WTC11 (cell line): ENCODE data around the gene UCK2.

ENCODE experiments used
- EMX1 ChIP-seq: fragments of 250-450 bp; sonication (Bioruptor Pico); IDR thresholded peaks from 2 replicates; pipeline ENCODE4 v1.8.0; 2021; ENCODE audit warnings: mild to moderate bottlenecking
- JUN ChIP-seq: sonication (generic); formaldehyde crosslinking; IDR thresholded peaks from 2 replicates; pipeline ENCODE4 v1.8.0; 2023; ENCODE audit warnings: mild to moderate bottlenecking, missing genetic modification reagents
- NFYB ChIP-seq: sonication (generic); formaldehyde crosslinking; conservative IDR thresholded peaks from 2 replicates; pipeline ENCODE4 v1.8.0; 2022; ENCODE audit warnings: low read depth, missing genetic modification reagents
- NR2C2 ChIP-seq: sonication (generic); formaldehyde crosslinking; IDR thresholded peaks from 2 replicates; pipeline ENCODE4 v1.8.0; 2022; ENCODE audit warnings: mild to moderate bottlenecking, missing genetic modification reagents
- NR3C1 ChIP-seq: sonication (generic); formaldehyde crosslinking; conservative IDR thresholded peaks from 2 replicates; pipeline ENCODE4 v1.8.1; 2023; ENCODE audit warnings: low read depth, mild to moderate bottlenecking, missing genetic modification reagents
- SP1 ChIP-seq: sonication (generic); formaldehyde crosslinking; conservative IDR thresholded peaks from 2 replicates; pipeline ENCODE4 v1.8.1; 2022; ENCODE audit warnings: missing genetic modification reagents
- ZNF671 ChIP-seq: fragments of 250-450 bp; sonication (Bioruptor Pico); IDR thresholded peaks from 2 replicates; pipeline ENCODE4 v1.8.0; 2021; ENCODE audit warnings: mild to moderate bottlenecking
- TF ChIP-seq, protein P1 (sequence below): sonication (generic); formaldehyde crosslinking; IDR thresholded peaks from 2 replicates; pipeline ENCODE4 v1.8.0; 2022; ENCODE audit warnings: mild to moderate bottlenecking, missing genetic modification reagents
- TF ChIP-seq, protein P2 (sequence below): sonication (generic); formaldehyde crosslinking; IDR thresholded peaks from 2 replicates; pipeline ENCODE4 v1.8.0; 2022; ENCODE audit warnings: mild to moderate bottlenecking, missing genetic modification reagents
- TF ChIP-seq, protein P3 (sequence below): sonication (generic); formaldehyde crosslinking; IDR thresholded peaks from 2 replicates; pipeline ENCODE4 v1.8.0; 2022; ENCODE audit warnings: mild to moderate bottlenecking, missing genetic modification reagents
- TF ChIP-seq, protein P4 (sequence below): fragments of 200-600 bp; IDR thresholded peaks from 2 replicates; pipeline ENCODE4 v1.8.0; 2022; ENCODE audit warnings: antibody characterized with exemption
- TF ChIP-seq, protein P5 (sequence below): sonication (generic); formaldehyde crosslinking; IDR thresholded peaks from 2 replicates; pipeline ENCODE4 v1.8.1; 2022; ENCODE audit warnings: mild to moderate bottlenecking, missing genetic modification reagents, moderate library complexity, borderline replicate concordance
- TF ChIP-seq, protein P6 (sequence below): sonication (generic); formaldehyde crosslinking; IDR thresholded peaks from 2 replicates; pipeline ENCODE4 v1.8.0; 2022; ENCODE audit warnings: missing genetic modification reagents

DNA sequence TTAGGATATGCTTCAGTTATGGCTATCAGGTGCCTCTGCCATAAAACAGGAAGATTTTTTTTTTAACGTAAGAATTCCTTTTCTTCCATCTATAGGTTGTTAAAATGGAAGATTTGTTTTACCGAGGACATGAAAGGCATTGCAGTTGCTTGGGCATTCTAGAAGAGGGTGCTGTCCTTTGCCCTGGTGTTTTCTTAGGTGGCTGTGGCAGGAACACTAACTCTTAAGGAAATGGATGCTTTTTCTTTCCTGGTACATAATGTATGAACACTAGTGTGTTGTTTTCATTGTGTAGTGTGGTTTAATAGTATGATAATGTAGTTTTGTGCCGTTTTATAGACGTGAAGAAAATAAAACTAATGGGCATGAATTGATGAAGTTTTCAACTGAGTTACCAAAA is 47.2 kb downstream of the UCK2 start:
- TF ChIP-seq NR2C2 (no peak), JUN (CRISPR knock-in tag) (no peak), ZNF671 (CRISPR knock-in tag) (no peak), NR3C1 (CRISPR knock-in tag) (no peak), SP1 (CRISPR knock-in tag) (no peak), EMX1 (CRISPR knock-in tag) (no peak), NFYB (no peak)
- TF ChIP-seq, protein P1, sequence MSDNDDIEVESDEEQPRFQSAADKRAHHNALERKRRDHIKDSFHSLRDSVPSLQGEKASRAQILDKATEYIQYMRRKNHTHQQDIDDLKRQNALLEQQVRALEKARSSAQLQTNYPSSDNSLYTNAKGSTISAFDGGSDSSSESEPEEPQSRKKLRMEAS: no peak
- TF ChIP-seq, protein P2, sequence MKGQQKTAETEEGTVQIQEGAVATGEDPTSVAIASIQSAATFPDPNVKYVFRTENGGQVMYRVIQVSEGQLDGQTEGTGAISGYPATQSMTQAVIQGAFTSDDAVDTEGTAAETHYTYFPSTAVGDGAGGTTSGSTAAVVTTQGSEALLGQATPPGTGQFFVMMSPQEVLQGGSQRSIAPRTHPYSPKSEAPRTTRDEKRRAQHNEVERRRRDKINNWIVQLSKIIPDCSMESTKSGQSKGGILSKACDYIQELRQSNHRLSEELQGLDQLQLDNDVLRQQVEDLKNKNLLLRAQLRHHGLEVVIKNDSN: no peak
- TF ChIP-seq, protein P3, sequence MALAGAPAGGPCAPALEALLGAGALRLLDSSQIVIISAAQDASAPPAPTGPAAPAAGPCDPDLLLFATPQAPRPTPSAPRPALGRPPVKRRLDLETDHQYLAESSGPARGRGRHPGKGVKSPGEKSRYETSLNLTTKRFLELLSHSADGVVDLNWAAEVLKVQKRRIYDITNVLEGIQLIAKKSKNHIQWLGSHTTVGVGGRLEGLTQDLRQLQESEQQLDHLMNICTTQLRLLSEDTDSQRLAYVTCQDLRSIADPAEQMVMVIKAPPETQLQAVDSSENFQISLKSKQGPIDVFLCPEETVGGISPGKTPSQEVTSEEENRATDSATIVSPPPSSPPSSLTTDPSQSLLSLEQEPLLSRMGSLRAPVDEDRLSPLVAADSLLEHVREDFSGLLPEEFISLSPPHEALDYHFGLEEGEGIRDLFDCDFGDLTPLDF (CRISPR knock-in tag): no peak
- TF ChIP-seq, protein P4, sequence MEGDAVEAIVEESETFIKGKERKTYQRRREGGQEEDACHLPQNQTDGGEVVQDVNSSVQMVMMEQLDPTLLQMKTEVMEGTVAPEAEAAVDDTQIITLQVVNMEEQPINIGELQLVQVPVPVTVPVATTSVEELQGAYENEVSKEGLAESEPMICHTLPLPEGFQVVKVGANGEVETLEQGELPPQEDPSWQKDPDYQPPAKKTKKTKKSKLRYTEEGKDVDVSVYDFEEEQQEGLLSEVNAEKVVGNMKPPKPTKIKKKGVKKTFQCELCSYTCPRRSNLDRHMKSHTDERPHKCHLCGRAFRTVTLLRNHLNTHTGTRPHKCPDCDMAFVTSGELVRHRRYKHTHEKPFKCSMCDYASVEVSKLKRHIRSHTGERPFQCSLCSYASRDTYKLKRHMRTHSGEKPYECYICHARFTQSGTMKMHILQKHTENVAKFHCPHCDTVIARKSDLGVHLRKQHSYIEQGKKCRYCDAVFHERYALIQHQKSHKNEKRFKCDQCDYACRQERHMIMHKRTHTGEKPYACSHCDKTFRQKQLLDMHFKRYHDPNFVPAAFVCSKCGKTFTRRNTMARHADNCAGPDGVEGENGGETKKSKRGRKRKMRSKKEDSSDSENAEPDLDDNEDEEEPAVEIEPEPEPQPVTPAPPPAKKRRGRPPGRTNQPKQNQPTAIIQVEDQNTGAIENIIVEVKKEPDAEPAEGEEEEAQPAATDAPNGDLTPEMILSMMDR: no peak
- TF ChIP-seq, protein P5, sequence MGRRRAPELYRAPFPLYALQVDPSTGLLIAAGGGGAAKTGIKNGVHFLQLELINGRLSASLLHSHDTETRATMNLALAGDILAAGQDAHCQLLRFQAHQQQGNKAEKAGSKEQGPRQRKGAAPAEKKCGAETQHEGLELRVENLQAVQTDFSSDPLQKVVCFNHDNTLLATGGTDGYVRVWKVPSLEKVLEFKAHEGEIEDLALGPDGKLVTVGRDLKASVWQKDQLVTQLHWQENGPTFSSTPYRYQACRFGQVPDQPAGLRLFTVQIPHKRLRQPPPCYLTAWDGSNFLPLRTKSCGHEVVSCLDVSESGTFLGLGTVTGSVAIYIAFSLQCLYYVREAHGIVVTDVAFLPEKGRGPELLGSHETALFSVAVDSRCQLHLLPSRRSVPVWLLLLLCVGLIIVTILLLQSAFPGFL: no peak
- TF ChIP-seq, protein P6, sequence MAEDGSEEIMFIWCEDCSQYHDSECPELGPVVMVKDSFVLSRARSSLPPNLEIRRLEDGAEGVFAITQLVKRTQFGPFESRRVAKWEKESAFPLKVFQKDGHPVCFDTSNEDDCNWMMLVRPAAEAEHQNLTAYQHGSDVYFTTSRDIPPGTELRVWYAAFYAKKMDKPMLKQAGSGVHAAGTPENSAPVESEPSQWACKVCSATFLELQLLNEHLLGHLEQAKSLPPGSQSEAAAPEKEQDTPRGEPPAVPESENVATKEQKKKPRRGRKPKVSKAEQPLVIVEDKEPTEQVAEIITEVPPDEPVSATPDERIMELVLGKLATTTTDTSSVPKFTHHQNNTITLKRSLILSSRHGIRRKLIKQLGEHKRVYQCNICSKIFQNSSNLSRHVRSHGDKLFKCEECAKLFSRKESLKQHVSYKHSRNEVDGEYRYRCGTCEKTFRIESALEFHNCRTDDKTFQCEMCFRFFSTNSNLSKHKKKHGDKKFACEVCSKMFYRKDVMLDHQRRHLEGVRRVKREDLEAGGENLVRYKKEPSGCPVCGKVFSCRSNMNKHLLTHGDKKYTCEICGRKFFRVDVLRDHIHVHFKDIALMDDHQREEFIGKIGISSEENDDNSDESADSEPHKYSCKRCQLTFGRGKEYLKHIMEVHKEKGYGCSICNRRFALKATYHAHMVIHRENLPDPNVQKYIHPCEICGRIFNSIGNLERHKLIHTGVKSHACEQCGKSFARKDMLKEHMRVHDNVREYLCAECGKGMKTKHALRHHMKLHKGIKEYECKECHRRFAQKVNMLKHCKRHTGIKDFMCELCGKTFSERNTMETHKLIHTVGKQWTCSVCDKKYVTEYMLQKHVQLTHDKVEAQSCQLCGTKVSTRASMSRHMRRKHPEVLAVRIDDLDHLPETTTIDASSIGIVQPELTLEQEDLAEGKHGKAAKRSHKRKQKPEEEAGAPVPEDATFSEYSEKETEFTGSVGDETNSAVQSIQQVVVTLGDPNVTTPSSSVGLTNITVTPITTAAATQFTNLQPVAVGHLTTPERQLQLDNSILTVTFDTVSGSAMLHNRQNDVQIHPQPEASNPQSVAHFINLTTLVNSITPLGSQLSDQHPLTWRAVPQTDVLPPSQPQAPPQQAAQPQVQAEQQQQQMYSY (CRISPR knock-in tag): no peak
